Subcutaneous adipose tissue (tissue), 4 donors: ENCODE results near the gene PTPRG. TPM values are rescaled to one million over a fixed set of nuclear protein-coding genes. Genes with fewer than 3 reads are reported as not detected.

Source experiments
- total RNA-seq, 4 donors: library from RNA; depleted of rRNA; stranded (reverse); fragments of >200 nt; gene quantifications; one replicate each; pipeline ENCODE4 v1.1.0, GENCODE V29; 2016
- TF ChIP-seq, protein P1 (sequence below): fragments of 450-650 bp; IDR thresholded peaks from one replicate; pipeline ENCODE4 v1.5.1; 2016; ENCODE audit warnings: low read depth, mild to moderate bottlenecking, control low read depth, antibody characterized with exemption, moderate library complexity

PTPRG gene
- total RNA-seq, 4 donors from 2014 or later, result 115 to 164 (median 159) TPM

DNA sequence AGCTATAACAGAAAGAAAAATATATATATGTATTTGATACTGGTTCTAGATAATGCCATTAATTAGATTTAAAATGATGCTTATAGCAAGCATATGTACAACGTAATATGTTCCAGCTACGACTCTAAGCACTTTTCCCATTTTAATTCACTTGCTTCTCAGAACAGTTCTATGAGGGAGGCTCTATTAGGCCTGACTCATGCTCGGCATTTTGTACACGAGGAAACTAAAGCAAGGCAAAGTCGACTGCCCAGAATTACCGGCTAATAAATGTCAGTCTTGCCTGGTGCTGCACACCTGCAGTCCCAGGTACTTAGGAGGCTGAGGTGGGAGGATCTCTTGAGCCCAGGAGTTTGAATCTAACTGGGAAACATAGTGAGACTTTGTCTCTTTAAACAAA lies 106.0 kb downstream of the PTPRG start:
- TF ChIP-seq, protein P1, sequence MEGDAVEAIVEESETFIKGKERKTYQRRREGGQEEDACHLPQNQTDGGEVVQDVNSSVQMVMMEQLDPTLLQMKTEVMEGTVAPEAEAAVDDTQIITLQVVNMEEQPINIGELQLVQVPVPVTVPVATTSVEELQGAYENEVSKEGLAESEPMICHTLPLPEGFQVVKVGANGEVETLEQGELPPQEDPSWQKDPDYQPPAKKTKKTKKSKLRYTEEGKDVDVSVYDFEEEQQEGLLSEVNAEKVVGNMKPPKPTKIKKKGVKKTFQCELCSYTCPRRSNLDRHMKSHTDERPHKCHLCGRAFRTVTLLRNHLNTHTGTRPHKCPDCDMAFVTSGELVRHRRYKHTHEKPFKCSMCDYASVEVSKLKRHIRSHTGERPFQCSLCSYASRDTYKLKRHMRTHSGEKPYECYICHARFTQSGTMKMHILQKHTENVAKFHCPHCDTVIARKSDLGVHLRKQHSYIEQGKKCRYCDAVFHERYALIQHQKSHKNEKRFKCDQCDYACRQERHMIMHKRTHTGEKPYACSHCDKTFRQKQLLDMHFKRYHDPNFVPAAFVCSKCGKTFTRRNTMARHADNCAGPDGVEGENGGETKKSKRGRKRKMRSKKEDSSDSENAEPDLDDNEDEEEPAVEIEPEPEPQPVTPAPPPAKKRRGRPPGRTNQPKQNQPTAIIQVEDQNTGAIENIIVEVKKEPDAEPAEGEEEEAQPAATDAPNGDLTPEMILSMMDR, result no peak

DNA sequence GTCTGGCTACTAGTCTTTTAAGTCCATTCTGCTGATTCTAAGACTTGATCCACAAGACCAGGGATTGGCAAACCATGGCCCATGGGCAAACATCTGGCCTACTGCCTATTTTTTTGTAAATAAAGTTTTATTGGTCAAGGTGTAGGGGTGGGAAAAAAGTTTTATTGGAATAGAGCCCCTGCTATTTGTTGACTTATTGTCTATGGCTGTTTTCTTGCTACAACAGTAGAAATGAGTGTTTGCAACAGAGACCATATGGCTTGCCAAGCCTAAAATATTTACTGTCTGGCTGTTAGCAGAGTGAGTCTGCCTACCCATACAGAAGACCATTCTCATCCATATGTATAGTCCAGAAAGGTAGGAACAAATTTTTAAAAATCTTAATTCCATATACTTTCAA lies 106.4 kb downstream of the PTPRG start:
- TF ChIP-seq, protein P1, result no peak

DNA sequence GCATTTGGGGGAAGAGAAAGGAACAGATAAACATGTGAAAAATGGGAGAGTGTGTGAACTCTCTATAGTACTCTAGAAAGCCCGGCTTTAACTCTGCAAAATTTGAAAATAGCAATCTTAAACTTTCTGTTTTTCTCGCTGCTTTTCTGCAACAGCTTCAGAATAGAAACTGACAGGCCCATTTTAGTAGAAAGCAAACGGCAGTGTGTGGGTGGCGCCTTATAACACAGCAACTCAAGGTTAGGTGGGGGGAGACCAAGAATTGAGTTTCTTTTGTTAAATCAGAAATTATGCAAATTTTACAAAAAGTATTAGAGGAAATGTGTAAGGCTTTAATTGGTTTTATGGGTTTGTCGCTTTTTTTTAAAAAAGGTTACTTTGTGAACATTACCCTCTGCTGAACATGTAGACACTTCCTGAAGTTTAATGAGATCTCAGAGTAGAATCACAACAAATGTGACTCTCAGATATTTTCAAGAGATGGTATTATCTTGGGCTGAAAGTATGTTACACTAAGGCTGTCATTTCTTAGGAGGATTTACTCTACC lies 107.0 kb downstream of the PTPRG start:
- TF ChIP-seq, protein P1, result no peak

DNA sequence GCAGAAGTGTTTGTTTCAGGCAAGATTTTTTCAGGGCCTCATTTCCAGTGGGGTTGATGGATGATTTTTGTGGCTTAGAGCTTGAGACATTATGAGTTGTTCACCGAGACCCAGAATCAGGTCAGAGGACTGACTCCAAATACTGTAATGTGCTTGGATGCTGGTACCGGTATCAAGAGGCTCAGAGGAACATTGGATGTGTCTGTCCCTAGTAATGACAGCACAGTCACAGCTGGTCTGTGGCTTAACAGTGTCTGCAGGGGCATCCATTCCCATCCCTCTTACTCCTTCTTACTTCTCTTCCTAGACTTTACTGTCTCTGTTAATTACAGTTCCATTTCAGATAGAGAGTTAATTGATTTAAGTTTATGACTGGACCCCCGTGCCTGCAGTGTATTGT lies 107.8 kb downstream of the PTPRG start:
- TF ChIP-seq, protein P1, result no peak

DNA sequence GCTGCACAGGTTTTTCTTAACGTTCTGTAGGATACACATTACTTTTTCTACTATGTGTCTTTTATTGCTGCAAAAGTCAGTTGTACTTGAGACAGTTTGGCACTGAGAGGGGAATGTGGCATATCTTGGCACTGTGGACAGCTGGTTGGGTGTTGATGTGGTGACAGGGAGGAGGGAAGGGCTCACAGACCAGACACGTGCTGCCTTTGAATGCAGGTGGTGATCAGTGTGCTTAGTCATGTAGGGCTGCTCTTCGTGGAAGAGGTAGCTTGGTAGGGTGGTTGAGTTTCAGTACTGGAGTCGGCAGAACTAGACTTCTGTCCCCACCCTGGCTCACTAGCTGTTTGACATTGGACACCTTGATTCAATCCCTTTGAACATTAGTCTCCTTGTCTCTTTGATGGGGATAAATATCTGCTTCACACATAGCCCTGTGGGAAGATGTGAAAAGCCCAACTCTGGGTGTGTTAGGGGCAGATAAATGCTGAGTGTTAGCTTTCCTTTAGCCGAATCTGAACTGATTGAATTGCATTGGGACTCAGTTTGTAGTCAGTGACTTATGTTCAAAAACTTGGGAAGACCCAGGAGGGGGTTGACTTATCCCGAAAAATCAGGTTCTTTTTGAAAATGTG lies 108.4 kb downstream of the PTPRG start:
- TF ChIP-seq, protein P1, result no peak

DNA sequence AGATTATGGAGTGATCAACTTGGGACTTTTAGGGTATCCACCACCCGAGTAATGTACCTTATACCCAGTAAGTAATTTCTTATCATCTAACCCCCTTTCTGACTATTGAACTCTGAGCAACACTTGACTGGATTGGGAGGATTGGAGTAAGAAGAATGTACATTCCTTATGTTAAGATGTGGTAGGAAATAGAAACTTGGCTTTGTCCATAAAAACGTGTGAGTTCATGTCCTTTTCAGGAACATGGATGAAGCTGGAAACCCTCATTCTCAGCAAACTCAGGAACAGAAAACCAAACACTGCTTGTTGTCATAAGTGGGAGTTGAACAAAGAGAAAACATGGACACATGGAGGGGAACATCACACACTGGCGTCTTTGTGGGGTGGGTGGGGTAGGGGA lies 112.3 kb downstream of the PTPRG start:
- TF ChIP-seq, protein P1, result no peak

DNA sequence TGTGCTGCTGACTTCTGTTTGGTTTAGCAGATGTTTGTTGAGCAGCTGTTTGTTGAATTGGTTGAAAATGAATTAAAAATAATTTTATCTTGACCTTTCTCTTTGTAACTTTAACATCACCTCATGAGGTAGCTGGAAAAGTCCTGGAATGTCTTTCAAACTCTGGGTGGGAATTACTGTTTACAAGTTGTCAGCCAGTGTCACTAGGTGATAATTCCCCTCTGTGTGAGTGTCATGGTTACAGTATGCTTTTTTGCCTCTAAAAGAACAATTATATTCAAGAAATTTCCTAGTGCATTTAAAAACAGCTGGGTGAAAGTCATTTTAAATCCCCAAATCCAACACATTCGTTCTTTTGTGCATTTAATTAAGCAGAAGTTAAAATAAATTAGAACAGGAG lies 113.2 kb downstream of the PTPRG start:
- TF ChIP-seq, protein P1, result no peak
